Transverse colon (tissue), 4 donors: Measurements from ENCODE around the gene UROC1. TPM values are rescaled to one million over a fixed set of nuclear protein-coding genes. Genes with fewer than 3 reads are reported as not detected.

Source experiments
- DNase-seq: peaks from one replicate; pipeline ENCODE4 v3.0.0-alpha.2; 2019
- H3K27ac ChIP-seq, 4 donors: fragments of 200-600 bp; sonication (generic); 2 replicates each; pipeline ENCODE4 v1.5.1; 2016 to 2018; ENCODE audit warnings: inconsistent platforms in 4 of 4
- H3K27me3 ChIP-seq: fragments of 200-600 bp; sonication (generic); 2 replicates; pipeline ENCODE4 v1.5.1; 2017; ENCODE audit warnings: inconsistent platforms
- H3K36me3 ChIP-seq, 4 donors: fragments of 200-600 bp; sonication (generic); 2 replicates each; pipeline ENCODE4 v1.5.1; 2017 to 2019; ENCODE audit warnings: inconsistent platforms in 4 of 4
- H3K4me1 ChIP-seq, 4 donors: fragments of 200-600 bp; sonication (generic); 2 replicates each; pipeline ENCODE4 v1.5.1; 2017 to 2020; ENCODE audit warnings: inconsistent platforms in 4 of 4
- H3K4me3 ChIP-seq, 4 donors: fragments of 200-600 bp; sonication (generic); 1 replicate in 1 of 4; 2 replicates in 3 of 4; pipeline versions ENCODE4 v1.5.1 to v1.6.1; 2017 to 2019; ENCODE audit warnings: inconsistent platforms in 4 of 4
- H3K9me3 ChIP-seq, 2 donors: fragments of 200-600 bp; sonication (generic); 2 replicates each; pipeline ENCODE4 v1.5.1; 2017 to 2019; ENCODE audit warnings: inconsistent platforms in 2 of 2
- EP300 ChIP-seq: sonication (generic); formaldehyde crosslinking; IDR thresholded peaks from one replicate; pipeline ENCODE4 v1.6.1; 2017; ENCODE audit warnings: antibody characterized with exemption, low read depth
- POLR2A ChIP-seq: fragments of 450-650 bp; IDR thresholded peaks from one replicate; pipeline ENCODE4 v1.6.1; 2016; ENCODE audit warnings: antibody characterized with exemption, mild to moderate bottlenecking, moderate library complexity
- POLR2AphosphoS5 ChIP-seq, 3 donors: sonication (generic); formaldehyde crosslinking; IDR thresholded peaks; one replicate each; pipeline ENCODE4 v1.6.1; 2016; ENCODE audit warnings: antibody characterized with exemption in 3 of 3
- WGBS, 2 donors: methylation state at CpG; one replicate each; pipeline ENCODE4 v1.1.5; 2018; ENCODE audit warnings: low coverage in 1 of 2; 5-methylcytosine and 5-hydroxymethylcytosine counted together
- in situ Hi-C, 4 donors: fragments of 200-750 bp; cut with MboI; loops; one replicate each; pipeline versions ENCODE4 v1.15.0 to v1.15.1; 2017; ENCODE audit warnings: low sequenced_read_pairs in 3 of 4, low pct_ligation_motif_present in 1 of 4, low pct_unique_long_range_greater_than_20kb in 1 of 4
- intact Hi-C: fragments of 100-400 bp; cut with DNase I; formaldehyde crosslinking; loops from one replicate; pipeline ENCODE4 v1.15.1; 2023; ENCODE audit warnings: low total_unique reads
- small RNA-seq, 4 donors: library from RNA; depleted of rRNA; stranded (forward); fragments of <200 nt; gene quantifications; one replicate each; pipeline ENCODE3, GENCODE V24; 2016
- total RNA-seq, 4 donors: library from RNA; depleted of rRNA; stranded (reverse); fragments of >200 nt; gene quantifications; one replicate each; pipeline ENCODE4 v1.1.0, GENCODE V29; 2016
- TF ChIP-seq, protein P1 (sequence below), 5 experiments: fragments of 200-600 bp in 3 of 5; fragments of 450-650 bp in 2 of 5; sonication (generic) in 3 of 5; IDR thresholded peaks; 1 replicate in 2 of 5; 2 replicates in 3 of 5; pipeline ENCODE4 v1.5.1; 2016 to 2017; ENCODE audit warnings: antibody characterized with exemption in 5 of 5, inconsistent platforms in 3 of 5, mild to moderate bottlenecking in 2 of 5, moderate library complexity in 1 of 5

The UROC1 gene
- total RNA-seq, 4 donors from 2014 or later: not detected

DNA sequence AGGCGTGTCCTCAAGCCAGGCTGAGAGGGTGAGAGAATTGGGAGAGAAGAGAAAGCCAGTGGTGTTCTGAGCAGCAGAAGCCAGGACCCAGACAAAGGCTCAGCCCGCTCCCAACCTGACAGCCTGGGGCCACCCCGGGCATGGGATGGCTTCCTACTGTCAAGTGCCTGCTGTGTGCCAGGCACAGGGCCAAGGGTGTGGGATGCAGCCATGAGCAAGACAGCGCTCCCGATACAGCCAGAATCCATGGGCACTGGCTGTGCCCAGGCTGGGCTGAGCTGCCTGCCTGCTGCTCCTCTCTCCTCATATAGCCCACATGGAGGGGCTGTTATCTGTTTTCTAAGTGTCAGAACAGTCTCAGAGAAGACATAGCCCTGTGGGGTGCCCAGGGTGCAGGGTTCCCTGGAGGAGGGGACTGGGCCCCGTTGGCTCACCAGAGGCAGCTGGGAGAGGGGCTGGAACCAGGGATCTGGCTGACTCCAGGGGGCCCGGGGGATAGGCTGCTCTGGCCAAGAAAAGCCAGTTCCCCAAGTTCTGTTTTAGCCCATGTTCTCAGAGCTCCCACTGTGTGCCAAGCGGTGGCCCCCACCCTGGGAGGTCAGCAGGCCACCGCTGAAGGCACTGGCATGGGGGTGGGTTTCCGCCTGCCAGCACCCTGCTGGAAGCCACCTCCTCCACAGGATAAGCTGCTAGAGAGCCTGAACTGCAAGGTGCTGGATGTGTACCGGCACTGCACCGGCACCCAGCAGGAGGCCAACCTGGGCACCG lies 83.9 kb downstream of the UROC1 start:
- Histone ChIP-seq H3K27ac (no peak overlapping the region), H3K4me1 (no peaks in the 10 kb centered on the region), H3K27me3 (no peaks in the 10 kb centered on the region), H3K4me3 (no peak overlapping the region), H3K9me3 (no peaks in the 10 kb centered on the region), H3K36me3 (peaks cover 0 to 9% (median 2%) of the 10 kb centered on the region in 4 donors)
- TF ChIP-seq EP300 (no peak), POLR2AphosphoS5 (IDR thresholded peaks at IDR 0.05) (no peak), POLR2A (no peak)
- TF ChIP-seq, protein P1, sequence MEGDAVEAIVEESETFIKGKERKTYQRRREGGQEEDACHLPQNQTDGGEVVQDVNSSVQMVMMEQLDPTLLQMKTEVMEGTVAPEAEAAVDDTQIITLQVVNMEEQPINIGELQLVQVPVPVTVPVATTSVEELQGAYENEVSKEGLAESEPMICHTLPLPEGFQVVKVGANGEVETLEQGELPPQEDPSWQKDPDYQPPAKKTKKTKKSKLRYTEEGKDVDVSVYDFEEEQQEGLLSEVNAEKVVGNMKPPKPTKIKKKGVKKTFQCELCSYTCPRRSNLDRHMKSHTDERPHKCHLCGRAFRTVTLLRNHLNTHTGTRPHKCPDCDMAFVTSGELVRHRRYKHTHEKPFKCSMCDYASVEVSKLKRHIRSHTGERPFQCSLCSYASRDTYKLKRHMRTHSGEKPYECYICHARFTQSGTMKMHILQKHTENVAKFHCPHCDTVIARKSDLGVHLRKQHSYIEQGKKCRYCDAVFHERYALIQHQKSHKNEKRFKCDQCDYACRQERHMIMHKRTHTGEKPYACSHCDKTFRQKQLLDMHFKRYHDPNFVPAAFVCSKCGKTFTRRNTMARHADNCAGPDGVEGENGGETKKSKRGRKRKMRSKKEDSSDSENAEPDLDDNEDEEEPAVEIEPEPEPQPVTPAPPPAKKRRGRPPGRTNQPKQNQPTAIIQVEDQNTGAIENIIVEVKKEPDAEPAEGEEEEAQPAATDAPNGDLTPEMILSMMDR (IDR thresholded peaks at IDR 0.05): no peak
- 93 to 100% methylated on average over 1 to 11 of the region's 13 CpGs for WGBS, 2 donors
- intact Hi-C loops: no loop called here
- DNase-seq: no peak
- in situ Hi-C loops: no loop called here

DNA sequence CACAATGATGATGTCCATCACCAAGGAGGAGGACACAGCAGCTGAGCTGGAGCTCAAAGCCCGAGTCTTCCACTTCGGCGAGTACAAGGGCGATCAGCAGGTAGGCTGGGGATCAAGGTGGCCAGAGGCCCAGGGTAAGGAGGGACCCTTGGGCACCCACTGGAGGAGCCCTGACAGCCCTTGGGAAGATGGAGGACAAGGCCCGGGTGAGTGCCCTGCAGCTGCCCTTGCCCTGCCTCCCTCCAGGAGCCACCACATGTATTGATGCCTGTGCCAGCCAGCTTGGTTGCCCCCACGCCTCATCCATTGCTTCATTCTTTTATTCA lies 84.5 kb downstream of the UROC1 start:
- DNase-seq: no peak
- peaks cover 0 to 9% (median 2%) of the 10 kb centered on the region in 4 donors for H3K36me3 ChIP-seq
- no peaks in the 10 kb centered on the region for H3K9me3 ChIP-seq
- H3K27ac ChIP-seq: no peak overlapping the region
- no peaks in the 10 kb centered on the region for H3K27me3 ChIP-seq
- intact Hi-C loops: no loop called here
- no peak overlapping the region for H3K4me3 ChIP-seq
- 94 to 100% methylated on average over 1 to 6 of the region's 6 CpGs for WGBS, 2 donors
- TF ChIP-seq, protein P1 (IDR thresholded peaks at IDR 0.05): no peak
- no peak for TF ChIP-seq EP300
- no peak for TF ChIP-seq POLR2A
- TF ChIP-seq POLR2AphosphoS5 (IDR thresholded peaks at IDR 0.05): no peak
- no peaks in the 10 kb centered on the region for H3K4me1 ChIP-seq
- in situ Hi-C loops: no loop called here

DNA sequence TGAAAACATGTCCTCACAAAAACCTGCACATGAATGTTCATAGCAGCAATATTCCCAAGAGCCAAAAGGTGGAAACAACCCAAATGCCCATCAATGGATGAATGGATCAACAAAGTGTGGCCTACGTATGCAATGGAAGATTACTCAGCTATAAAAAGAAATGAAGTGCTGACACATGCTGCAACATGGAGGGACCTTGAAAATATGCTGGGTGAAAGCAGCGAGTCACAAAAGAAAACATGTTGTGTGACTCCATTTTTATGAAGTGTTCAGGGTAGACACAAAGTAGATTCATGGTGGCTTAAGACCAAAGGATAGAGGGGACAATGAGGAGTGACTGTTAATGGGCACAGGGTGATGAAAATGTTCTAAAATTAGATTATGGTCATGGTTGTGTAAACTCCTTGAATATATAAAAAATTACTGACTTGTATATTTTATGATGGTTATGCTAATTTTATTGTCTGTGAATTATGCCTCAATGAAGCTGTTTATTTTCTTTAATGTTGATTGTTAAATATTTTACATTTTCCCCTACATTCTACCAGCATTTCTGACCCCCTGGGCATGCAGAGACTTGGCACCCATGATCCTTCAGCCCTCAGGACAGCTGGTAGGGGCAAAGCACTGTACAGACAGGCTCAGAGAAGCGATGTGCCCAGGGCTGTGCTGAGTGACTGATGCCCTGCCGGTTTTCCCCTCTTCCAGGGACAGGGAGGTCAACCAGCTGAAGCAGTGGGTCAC lies 85.0 kb downstream of the UROC1 start:
- TF ChIP-seq, protein P1 (IDR thresholded peaks at IDR 0.05): no peak
- TF ChIP-seq POLR2A (no peak), POLR2AphosphoS5 (IDR thresholded peaks at IDR 0.05) (no peak), EP300 (no peak)
- intact Hi-C loops (no loop called here), in situ Hi-C loops (no loop called here)
- Histone ChIP-seq H3K9me3 (no peaks in the 10 kb centered on the region), H3K27ac (no peak overlapping the region), H3K4me1 (no peaks in the 10 kb centered on the region), H3K27me3 (no peaks in the 10 kb centered on the region), H3K4me3 (no peak overlapping the region), H3K36me3 (peaks cover 0 to 9% (median 0%) of the 10 kb centered on the region in 4 donors)
- no peak for DNase-seq
- 80 to 89% methylated on average over 2 to 4 of the region's 4 CpGs for WGBS, 2 donors

Small RNAs within 50 kb of the gene (small RNA-seq; reads per million reads assigned to genes)
- gene RNA5SP138: 0.18 to 0.83 (median 0.45) reads per million in 4 donors

Other genes with a start within 250 kb of the UROC1 start
- 10 to 100 TPM in 2 of 4 donors, 1 to 10 TPM in 2; 4.0 to 19.5 (median 8.4) TPM for gene KLF15, start 160.4 kb downstream of the UROC1 start, total RNA-seq
- gene CFAP100, start 122.9 kb downstream of the UROC1 start, total RNA-seq: not detected
- 10 to 100 TPM; 44.6 to 81.2 (median 46.4) TPM for gene ZXDC, start 41.9 kb downstream of the UROC1 start, total RNA-seq
- 1 to 10 TPM in 3 of 4 donors, not detected in 1; 2.0 to 6.4 (median 4.9) TPM for gene CHST13, start 6.4 kb upstream of the UROC1 start, total RNA-seq
- gene C3orf22, start 41.2 kb upstream of the UROC1 start, total RNA-seq: not detected
- gene TXNRD3, start 137.4 kb upstream of the UROC1 start, total RNA-seq: 1 to 10 TPM; 2.0 to 6.4 (median 3.5) TPM
- gene CHCHD6, start 186.5 kb upstream of the UROC1 start, total RNA-seq: 10 to 100 TPM in 1 of 4 donors, 1 to 10 TPM in 3; 4.6 to 12.1 (median 5.3) TPM